ENCODE measurements around the gene RGS11.

DNA sequence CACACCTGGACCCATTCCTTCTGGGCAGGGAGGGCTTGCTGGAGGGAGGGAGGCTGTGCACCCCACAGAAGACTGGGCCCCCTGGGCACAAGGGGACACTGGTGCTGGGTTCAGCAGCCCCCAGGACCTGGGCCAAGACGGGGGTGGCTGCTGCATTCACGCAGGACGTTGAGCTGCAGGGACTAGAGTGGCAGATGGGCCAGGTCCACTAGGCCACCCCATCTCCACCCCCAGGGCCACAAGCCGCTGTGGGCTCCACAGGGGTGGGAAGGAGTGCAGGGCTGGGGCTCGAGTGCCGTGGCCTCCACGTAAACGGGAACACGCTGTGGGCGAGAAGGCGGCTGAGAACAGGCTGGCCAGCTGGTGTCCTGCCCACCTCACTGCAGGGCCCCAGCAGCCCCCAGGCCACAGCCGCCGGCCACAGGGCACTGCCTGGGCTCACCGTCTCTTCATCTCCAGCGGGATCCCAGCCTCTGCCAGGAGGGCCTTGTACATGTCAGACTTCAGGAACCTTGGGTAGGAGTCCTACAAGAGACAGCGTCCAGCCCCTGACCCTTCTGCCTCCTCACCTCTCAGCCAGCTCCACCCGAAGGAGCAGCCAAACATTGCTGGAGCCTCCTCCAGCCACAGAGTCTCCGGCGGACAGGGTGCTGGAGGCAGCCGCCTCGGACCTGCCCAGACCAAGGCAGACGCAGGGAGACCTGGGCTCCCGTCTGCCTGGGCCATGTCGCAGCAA is 6.5 kb downstream of the RGS11 start:
- TF ChIP-seq, protein P1, sequence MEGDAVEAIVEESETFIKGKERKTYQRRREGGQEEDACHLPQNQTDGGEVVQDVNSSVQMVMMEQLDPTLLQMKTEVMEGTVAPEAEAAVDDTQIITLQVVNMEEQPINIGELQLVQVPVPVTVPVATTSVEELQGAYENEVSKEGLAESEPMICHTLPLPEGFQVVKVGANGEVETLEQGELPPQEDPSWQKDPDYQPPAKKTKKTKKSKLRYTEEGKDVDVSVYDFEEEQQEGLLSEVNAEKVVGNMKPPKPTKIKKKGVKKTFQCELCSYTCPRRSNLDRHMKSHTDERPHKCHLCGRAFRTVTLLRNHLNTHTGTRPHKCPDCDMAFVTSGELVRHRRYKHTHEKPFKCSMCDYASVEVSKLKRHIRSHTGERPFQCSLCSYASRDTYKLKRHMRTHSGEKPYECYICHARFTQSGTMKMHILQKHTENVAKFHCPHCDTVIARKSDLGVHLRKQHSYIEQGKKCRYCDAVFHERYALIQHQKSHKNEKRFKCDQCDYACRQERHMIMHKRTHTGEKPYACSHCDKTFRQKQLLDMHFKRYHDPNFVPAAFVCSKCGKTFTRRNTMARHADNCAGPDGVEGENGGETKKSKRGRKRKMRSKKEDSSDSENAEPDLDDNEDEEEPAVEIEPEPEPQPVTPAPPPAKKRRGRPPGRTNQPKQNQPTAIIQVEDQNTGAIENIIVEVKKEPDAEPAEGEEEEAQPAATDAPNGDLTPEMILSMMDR (conservative IDR thresholded peaks at IDR 0.05; ENCODE audit: low read length) = no peak
- TF ChIP-seq EZH2phosphoT487 (IDR thresholded peaks at IDR 0.05; ENCODE audit: borderline replicate concordance, low read depth, low read length) = no peak
